DMS53 treated with DMSO at 0.1 percent for 48 hours (cell line): ENCODE measurements around the gene EIF2B2.
A peak's percentile ranks its signal among the peaks of the same experiment; 100 is the strongest.

Experiments used
- DNase-seq: peaks from one replicate; lab custom pipeline; 2025; ENCODE audit not compliant: unreplicated experiment; lab: John Stamatoyannopoulos, UW

EIF2B2 gene

GRCh38 chr14:75041613-75042012, 38.9 kb downstream of the EIF2B2 start:
- no peak for DNase-seq

DNA sequence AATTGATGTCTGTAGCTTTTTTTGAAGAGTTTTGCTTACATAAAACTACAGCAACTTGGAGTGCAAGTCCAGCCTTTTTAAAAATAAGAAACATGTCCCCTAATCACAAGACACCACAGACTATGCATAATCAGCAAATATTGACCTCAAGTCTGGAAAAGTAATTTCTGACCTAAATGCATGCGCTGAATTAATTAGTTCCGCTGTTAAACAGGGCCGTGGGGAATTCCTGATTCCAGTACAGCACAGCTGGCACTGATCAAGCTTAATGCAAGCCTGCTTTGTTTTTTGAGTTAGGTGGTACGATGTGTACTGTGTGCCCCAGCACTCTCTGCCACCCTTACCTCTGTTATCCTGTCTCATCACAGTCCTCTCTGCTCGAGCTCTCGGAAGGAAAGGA, 39.3 kb downstream of the EIF2B2 start:
- DNase-seq: no peak

GRCh38 chr14:75044322-75044721, 41.6 kb downstream of the EIF2B2 start:
- no peak for DNase-seq

GRCh38 chr14:75044752-75045151, 42.0 kb downstream of the EIF2B2 start:
- DNase-seq: no peak

GRCh38 chr14:75046275-75046674, 43.6 kb downstream of the EIF2B2 start:
- no peak for DNase-seq

- DNase-seq: no peak
Measured at GRCh38 chr14:75046899-75047298, 44.2 kb downstream of the EIF2B2 start.

DNA sequence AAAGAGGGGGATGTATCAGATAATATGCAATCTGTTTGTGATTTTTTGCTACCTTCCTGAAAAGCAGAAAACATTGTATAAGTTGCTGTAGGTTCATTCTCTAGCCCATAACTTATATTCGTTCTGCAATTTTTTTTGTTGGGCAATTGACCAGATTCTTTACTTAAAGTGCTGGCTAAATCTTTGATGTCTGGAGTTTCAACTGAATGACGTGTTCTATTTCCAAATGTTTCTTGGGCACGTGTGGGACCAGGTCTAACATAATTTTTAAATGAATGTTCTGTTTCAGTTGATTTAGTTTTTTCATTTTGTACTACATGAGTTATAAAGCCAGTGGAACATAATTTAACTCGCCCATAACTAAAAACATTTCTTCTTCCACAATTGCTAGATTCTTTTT, 44.8 kb downstream of the EIF2B2 start:
- DNase-seq: no peak

DNA sequence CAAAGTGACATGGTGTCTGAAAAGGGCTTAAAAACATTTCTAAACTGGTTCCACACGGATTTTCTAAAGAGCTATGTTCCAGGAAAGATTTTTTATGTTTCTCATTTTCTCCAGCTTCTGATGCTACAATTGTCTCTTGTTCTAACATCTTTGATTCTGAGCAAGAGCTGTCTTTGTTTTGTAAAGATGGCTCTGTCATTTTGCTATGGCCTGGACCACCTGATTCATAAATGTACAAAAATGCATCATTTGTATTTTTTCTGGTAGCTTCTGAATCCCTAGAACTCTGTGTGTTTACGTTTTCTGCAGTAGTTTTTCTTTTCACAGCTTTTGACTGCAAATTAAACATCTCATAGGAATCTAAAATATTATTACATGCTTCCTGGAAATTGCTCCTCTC, 45.4 kb downstream of the EIF2B2 start:
- no peak for DNase-seq

GRCh38 chr14:75049136-75049535, 46.4 kb downstream of the EIF2B2 start:
- no peak for DNase-seq

DNA sequence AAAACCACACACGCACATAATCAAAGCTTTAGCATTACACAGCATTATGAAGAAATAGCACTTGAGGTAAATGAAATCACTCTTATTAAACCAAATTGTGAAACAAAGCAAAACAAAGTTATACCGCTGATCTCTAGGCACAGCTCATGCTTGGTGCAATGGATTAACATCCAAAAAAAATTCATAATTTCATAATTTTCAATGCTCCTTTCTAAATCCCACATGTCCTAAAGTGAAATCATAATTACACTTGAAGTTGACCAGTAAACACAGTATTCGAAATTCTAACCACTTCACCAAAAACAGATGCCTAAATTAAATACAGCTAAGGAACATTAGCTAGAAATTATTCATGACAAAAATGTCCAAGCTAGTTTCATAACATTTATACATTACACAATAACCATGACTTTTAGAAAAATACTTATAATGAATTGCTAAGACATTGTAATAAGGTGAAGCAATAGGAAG, 47.0 kb downstream of the EIF2B2 start:
- no peak for DNase-seq

DNA sequence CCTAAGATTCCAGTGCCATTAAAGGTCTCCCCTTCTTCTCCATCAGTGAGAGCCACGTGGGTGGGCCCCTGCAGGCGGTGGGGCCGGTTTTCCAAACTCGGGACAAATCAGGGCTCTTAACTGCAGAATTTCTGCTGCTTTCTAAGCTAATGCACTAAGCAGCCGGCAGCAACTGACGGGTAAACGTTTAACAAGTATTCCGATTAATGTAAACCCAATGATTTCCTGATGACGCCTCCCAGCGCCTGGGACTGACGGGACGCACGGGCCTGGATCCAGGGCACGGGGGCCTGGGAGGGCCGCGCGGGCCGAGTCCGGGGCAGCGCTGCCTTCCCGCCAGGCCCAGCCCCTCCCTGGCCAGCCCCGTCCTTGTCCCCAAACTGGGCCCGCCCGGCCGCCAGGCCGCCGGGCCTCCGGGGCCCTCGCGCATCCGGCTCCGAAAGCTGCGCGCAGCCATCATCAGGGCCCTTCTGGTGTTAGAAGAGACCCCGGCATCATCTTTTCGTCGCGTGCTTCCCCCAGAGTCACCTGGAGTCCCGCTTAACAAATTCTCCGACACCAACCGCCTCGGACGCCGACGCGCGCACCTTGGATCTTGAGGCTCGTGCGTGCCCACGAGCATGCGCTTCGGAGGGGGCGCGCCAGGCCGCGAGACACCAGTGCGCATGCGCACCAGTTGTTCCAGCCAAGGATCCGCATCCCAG, 48.3 kb downstream of the EIF2B2 start, which contains the start of gene MLH3:
Gene MLH3 (minus strand): TSS at position 616 of the 704 bp plus-strand sequence. CDS start 1,812 bp downstream, outside the sequence.
- peak; percentile 55 for DNase-seq

DNA sequence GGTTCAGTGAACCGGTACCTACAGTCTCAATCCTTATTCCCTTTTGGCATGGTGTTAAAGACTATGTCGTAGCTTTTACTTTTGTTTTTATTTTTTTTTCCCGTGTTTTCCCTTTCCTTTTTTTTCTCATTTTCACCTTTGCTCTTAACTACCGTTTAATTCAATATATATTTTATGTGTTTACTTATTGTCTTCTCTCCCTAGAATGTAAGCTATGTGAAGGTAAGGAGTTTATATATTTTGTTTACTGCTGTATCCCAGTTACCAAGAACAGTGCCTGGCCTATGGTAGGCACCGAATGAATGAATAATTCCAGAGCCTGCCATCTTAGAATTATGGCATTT, 48.8 kb downstream of the EIF2B2 start:
- DNase-seq: no peak

GRCh38 chr14:75053396-75054291, 50.9 kb downstream of the EIF2B2 start:
- no peak for DNase-seq

DNA sequence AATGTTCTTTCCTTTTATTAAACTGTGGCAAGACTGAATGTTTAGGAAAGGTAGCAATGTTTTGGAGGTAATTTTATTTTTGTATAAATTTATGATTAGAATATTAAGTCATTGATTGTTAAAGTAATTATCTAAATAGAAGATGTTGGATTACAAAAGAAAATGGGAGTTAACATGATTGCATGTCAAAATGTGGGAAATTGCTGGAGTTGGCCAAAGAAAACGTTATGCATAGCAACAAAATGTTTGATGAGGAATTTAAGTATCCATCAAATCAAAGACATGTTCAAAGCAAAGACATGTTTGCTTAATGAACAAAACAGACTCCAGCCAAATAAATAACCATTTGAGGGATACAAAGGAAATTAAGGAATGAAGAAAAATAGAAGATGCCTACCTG, 51.7 kb downstream of the EIF2B2 start:
- no peak for DNase-seq

GRCh38 chr14:75059642-75060041, 56.9 kb downstream of the EIF2B2 start:
- DNase-seq: no peak

GRCh38 chr14:75060420-75060819, 57.7 kb downstream of the EIF2B2 start:
- no peak for DNase-seq
